IMR-90 (cell line): Measurements from ENCODE around the gene PPWD1. TPM values are rescaled to one million over a fixed set of nuclear protein-coding genes. Genes with fewer than 3 reads are reported as not detected.
A peak's percentile ranks its signal among the peaks of the same experiment; 100 is the strongest.

Source experiments
- ATAC-seq: fragments of 200-7000 bp; cut with Tn5 transposase; 2 replicates; pipeline ENCODE4 v1.9.1; 2020; ENCODE audit warnings: low read depth, mild to moderate bottlenecking, moderate library complexity
- BruUV-seq: library from RNA; stranded (reverse); fragments of 400-500 nt; replicated peaks from 2 replicates; lab custom pipeline; 2021; lab: Mats Ljungman, UMichigan
- CTCF ChIA-PET: fragments of 300-600 bp; formaldehyde crosslinking; extraction: SDS; loops from one replicate; lab custom pipeline; 2021; ENCODE audit warnings: antibody characterized with exemption; lab: Yijun Ruan, JAX
- POLR2A ChIA-PET: fragments of 300-600 bp; sonication (Branson Sonifier 250); formaldehyde crosslinking; loops from one replicate; lab custom pipeline; 2022; ENCODE audit warnings: antibody characterized with exemption; ENCODE audit not compliant: unreplicated experiment; lab: Charles Lee
- DNase-seq: peaks from one replicate; pipeline ENCODE4 v3.0.0; 2013
- H2AFZ ChIP-seq: replicated peaks from 2 replicates; pipeline ENCODE3; 2013; ENCODE audit warnings: low read length, mild to moderate bottlenecking; ENCODE audit not compliant: poor library complexity
- H2AK5ac ChIP-seq: 2 replicates; pipeline ENCODE4 v1.6.1; 2013; ENCODE audit warnings: low read depth, low read length, inconsistent platforms
- H2AK9ac ChIP-seq: replicated peaks from 2 replicates; pipeline ENCODE3; 2013; ENCODE audit warnings: mild to moderate bottlenecking, low read depth, low read length, moderate library complexity; ENCODE audit not compliant: poor library complexity
- H2BK120ac ChIP-seq: 2 replicates; pipeline ENCODE4 v1.6.1; 2013; ENCODE audit warnings: low read depth, low read length, inconsistent platforms
- H2BK15ac ChIP-seq: 3 replicates; pipeline ENCODE4 v1.6.1; 2013; ENCODE audit warnings: low read depth, low read length, inconsistent platforms
- H2BK20ac ChIP-seq: 2 replicates; pipeline ENCODE4 v1.6.1; 2013; ENCODE audit warnings: low read depth, mild to moderate bottlenecking, inconsistent platforms, low read length, moderate library complexity
- H2BK5ac ChIP-seq: 2 replicates; pipeline ENCODE4 v1.6.1; 2013; ENCODE audit warnings: mild to moderate bottlenecking, low read depth, low read length, inconsistent platforms; ENCODE audit not compliant: poor library complexity, severe bottlenecking
- H3K14ac ChIP-seq: replicated peaks from 2 replicates; pipeline ENCODE4 v1.6.1; 2013; ENCODE audit warnings: low read depth, low read length, inconsistent platforms
- H3K18ac ChIP-seq: 2 replicates; pipeline ENCODE4 v1.6.1; 2013; ENCODE audit warnings: low read depth, low read length, control low read depth
- H3K23ac ChIP-seq: 2 replicates; pipeline ENCODE4 v1.6.1; 2013; ENCODE audit warnings: low read depth, low read length, inconsistent platforms
- H3K27ac ChIP-seq: 2 replicates; pipeline ENCODE4 v1.5.1; 2013; ENCODE audit warnings: mild to moderate bottlenecking, control low read depth, low read length; ENCODE audit not compliant: insufficient read depth
- H3K27me3 ChIP-seq: 2 replicates; pipeline ENCODE4 v1.6.1; 2013; ENCODE audit warnings: low read length; ENCODE audit not compliant: control insufficient read depth, insufficient read depth
- H3K36me3 ChIP-seq: 2 replicates; pipeline ENCODE4 v1.6.1; 2013; ENCODE audit warnings: low read length, mixed read lengths; ENCODE audit not compliant: control insufficient read depth, insufficient read depth
- H3K4ac ChIP-seq: 2 replicates; pipeline ENCODE4 v1.6.1; 2013; ENCODE audit warnings: low read depth, low read length, inconsistent platforms
- H3K4me1 ChIP-seq: 2 replicates; pipeline ENCODE4 v1.6.1; 2013; ENCODE audit warnings: low read length, mixed read lengths; ENCODE audit not compliant: control insufficient read depth, insufficient read depth
- H3K4me2 ChIP-seq: 2 replicates; pipeline ENCODE4 v1.6.1; 2013; ENCODE audit warnings: low read depth, mild to moderate bottlenecking, control low read depth, low read length, moderate library complexity
- H3K4me3 ChIP-seq: 2 replicates; pipeline ENCODE4 v1.5.1; 2013; ENCODE audit warnings: low read depth, mild to moderate bottlenecking, control low read depth, low read length, moderate library complexity; ENCODE audit not compliant: insufficient read depth
- H3K56ac ChIP-seq: 2 replicates; pipeline ENCODE4 v1.6.1; 2013; ENCODE audit warnings: low read length, inconsistent platforms; ENCODE audit not compliant: insufficient read depth; ENCODE audit errors: extremely low read depth
- H3K79me1 ChIP-seq, 2 experiments: 2 replicates each; pipeline ENCODE4 v1.6.1; 2013; ENCODE audit warnings: low read length in 2 of 2, inconsistent platforms in 1 of 2, low read depth in 1 of 2
- H3K9ac ChIP-seq: 2 replicates; pipeline ENCODE4 v1.6.1; 2013; ENCODE audit warnings: low read depth, low read length, control low read depth
- H3K9me1 ChIP-seq: 2 replicates; pipeline ENCODE4 v1.6.1; 2013; ENCODE audit warnings: low read length, inconsistent platforms; ENCODE audit not compliant: insufficient read depth
- H3K9me3 ChIP-seq: 2 replicates; pipeline ENCODE4 v1.6.1; 2013; ENCODE audit warnings: low read length; ENCODE audit not compliant: control insufficient read depth, insufficient read depth
- H4K20me1 ChIP-seq: 2 replicates; pipeline ENCODE4 v1.6.1; 2013; ENCODE audit warnings: low read length, inconsistent platforms; ENCODE audit not compliant: insufficient read depth
- H4K5ac ChIP-seq: 2 replicates; pipeline ENCODE4 v1.6.1; 2013; ENCODE audit warnings: mild to moderate bottlenecking, low read depth, low read length, control low read depth
- H4K8ac ChIP-seq, 2 experiments: 2 replicates each; pipeline ENCODE4 v1.6.1; 2013; ENCODE audit warnings: low read depth in 2 of 2, low read length in 2 of 2, control low read depth in 1 of 2, inconsistent platforms in 1 of 2
- H4K91ac ChIP-seq: 2 replicates; pipeline ENCODE4 v1.6.1; 2013; ENCODE audit warnings: low read depth, low read length, inconsistent platforms; ENCODE audit not compliant: insufficient read depth
- CEBPB ChIP-seq: IDR thresholded peaks from 2 replicates; pipeline ENCODE4 v1.6.1; 2012; ENCODE audit warnings: low read depth, low read length, improper control_type of control experiment
- RCOR1 ChIP-seq: IDR thresholded peaks from 2 replicates; pipeline ENCODE4 v1.6.1; 2012; ENCODE audit warnings: mild to moderate bottlenecking, low read length, improper control_type of control experiment; ENCODE audit not compliant: insufficient replicate concordance
- WGBS, 2 experiments: methylation state at CpG; one replicate each; pipeline versions ENCODE4 v1.1.5 to v1.1.7; 2013; ENCODE audit warnings: missing lambda C conversion rate in 2 of 2; ENCODE audit not compliant: insufficient read length in 1 of 2; ENCODE audit errors: extremely low coverage in 2 of 2; 5-methylcytosine and 5-hydroxymethylcytosine counted together
- dilution Hi-C: fragments of 300-500 bp; cut with HindIII; formaldehyde crosslinking; loops from one replicate; pipeline ENCODE4 v1.14.3; 2018; ENCODE audit warnings: low sequenced_read_pairs; ENCODE audit not compliant: unreplicated experiment
- in situ Hi-C: fragments of 300-500 bp; cut with MboI; formaldehyde crosslinking; loops from 3 replicates; pipeline ENCODE4 v1.14.3; 2019; ENCODE audit warnings: low sequenced_read_pairs, inconsistent platforms, mixed read lengths
- intact Hi-C: fragments of 100-400 bp; cut with micrococcal nuclease; formaldehyde crosslinking; loops from 2 replicates; pipeline ENCODE4 v1.10.0; 2022
- polyA plus RNA-seq, 3 experiments: library from polyadenylated mRNA; depleted of rRNA; stranded (reverse); fragments of >200 nt; gene quantifications; 2 replicates each; pipeline ENCODE4 v1.2.3, GENCODE V29; 2012; ENCODE audit warnings: low replicate concordance in 1 of 3
- total RNA-seq: library from RNA; depleted of rRNA; stranded (reverse); fragments of >200 nt; gene quantifications from 2 replicates; pipeline ENCODE4 v1.2.3, GENCODE V29; 2012
- TF ChIP-seq, protein P1 (sequence below): fragments of 150-350 bp; IDR thresholded peaks from 2 replicates; pipeline ENCODE4 v1.6.1; 2016; ENCODE audit warnings: low read depth, mild to moderate bottlenecking, low read length, moderate library complexity, borderline replicate concordance

PPWD1 gene
- total and polyA plus RNA-seq, 2 of the 4 experiments (the other 2 are of a cell fraction) = 12.5 to 17.9 TPM

DNA sequence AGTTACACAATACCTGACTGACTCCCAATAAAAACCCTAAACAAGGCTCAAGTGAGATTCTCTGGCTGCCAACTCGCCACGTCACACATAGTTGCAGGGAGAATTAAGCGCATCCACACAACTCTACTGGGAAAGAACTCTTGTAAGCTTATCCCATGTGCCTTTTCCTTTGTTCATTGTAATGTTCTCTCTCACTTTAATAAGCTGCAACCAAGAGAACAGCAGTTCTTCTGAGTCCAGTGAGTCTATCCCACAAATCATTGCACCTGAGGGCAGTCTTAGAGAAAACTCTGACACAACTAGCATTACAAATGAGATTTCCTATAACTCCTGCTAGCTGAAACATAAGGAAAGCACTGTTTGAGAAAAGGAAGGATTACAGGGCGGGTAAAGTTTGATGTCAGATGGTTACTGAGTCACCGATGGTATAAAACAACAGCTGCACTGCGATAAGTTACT lies 27.5 kb upstream of the PPWD1 start:
- H3K36me3 ChIP-seq = no peaks in the 10 kb centered on the region
- DNase-seq = peak; percentile 54
- no peak overlapping the region for H4K8ac ChIP-seq
- no peak overlapping the region for H3K56ac ChIP-seq
- POLR2A ChIA-PET = no interaction called here
- H2AK5ac ChIP-seq = no peak overlapping the region
- H3K4me1 ChIP-seq = no peaks in the 10 kb centered on the region
- intact Hi-C loops = no loop called here
- 80% methylated on average over 2 of the region's 6 CpGs; no CpG with 5 or more reads in 1 of the 2 experiments for WGBS, 2 experiments
- no peak overlapping the region for H2AFZ ChIP-seq
- H3K9me1 ChIP-seq = no peaks in the 10 kb centered on the region
- H2AK9ac ChIP-seq = no peak overlapping the region
- H2BK15ac ChIP-seq = no peak overlapping the region
- H3K79me1 ChIP-seq = no peaks in the 10 kb centered on the region
- BruUV-seq = no TSS peak
- no peak overlapping the region for H3K9ac ChIP-seq
- no peaks in the 10 kb centered on the region for H4K20me1 ChIP-seq
- H3K27me3 ChIP-seq = no peaks in the 10 kb centered on the region
- no peak overlapping the region for H2BK120ac ChIP-seq
- H3K27ac ChIP-seq = no peak overlapping the region
- in situ Hi-C loops = no loop called here
- TF ChIP-seq RCOR1 (no peak), CEBPB (no peak)
- TF ChIP-seq, protein P1, sequence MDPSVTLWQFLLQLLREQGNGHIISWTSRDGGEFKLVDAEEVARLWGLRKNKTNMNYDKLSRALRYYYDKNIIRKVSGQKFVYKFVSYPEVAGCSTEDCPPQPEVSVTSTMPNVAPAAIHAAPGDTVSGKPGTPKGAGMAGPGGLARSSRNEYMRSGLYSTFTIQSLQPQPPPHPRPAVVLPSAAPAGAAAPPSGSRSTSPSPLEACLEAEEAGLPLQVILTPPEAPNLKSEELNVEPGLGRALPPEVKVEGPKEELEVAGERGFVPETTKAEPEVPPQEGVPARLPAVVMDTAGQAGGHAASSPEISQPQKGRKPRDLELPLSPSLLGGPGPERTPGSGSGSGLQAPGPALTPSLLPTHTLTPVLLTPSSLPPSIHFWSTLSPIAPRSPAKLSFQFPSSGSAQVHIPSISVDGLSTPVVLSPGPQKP = no peak
- dilution Hi-C loops = no loop called here
- H4K91ac ChIP-seq = no peak overlapping the region
- no peak overlapping the region for H3K23ac ChIP-seq
- no peak overlapping the region for H2BK20ac ChIP-seq
- H3K9me3 ChIP-seq = no peaks in the 10 kb centered on the region
- ATAC-seq = peak; percentile 14; the same call in 1 of the 2 replicates
- H2BK5ac ChIP-seq = no peak overlapping the region
- CTCF ChIA-PET = no interaction called here
- H4K5ac ChIP-seq = no peak overlapping the region
- no peak overlapping the region for H3K18ac ChIP-seq
- no peak overlapping the region for H3K4me2 ChIP-seq
- no peak overlapping the region for H3K14ac ChIP-seq
- no peak overlapping the region for H3K4me3 ChIP-seq
- no peak overlapping the region for H3K4ac ChIP-seq
